ENCODE results near the gene HYDIN.

Gene HYDIN

GRCh38 chr16:70788668-70789594 is 441.6 kb downstream of the HYDIN start:
- peak; percentile 87 for DNase-seq (ENCODE audit: low read depth)
- H3K4me3 ChIP-seq (ENCODE audit: low read depth, low read length) = no peak overlapping the region
- no peak for TF ChIP-seq CTCF (conservative IDR thresholded peaks at IDR 0.05; ENCODE audit: low read depth, low read length)

DNA sequence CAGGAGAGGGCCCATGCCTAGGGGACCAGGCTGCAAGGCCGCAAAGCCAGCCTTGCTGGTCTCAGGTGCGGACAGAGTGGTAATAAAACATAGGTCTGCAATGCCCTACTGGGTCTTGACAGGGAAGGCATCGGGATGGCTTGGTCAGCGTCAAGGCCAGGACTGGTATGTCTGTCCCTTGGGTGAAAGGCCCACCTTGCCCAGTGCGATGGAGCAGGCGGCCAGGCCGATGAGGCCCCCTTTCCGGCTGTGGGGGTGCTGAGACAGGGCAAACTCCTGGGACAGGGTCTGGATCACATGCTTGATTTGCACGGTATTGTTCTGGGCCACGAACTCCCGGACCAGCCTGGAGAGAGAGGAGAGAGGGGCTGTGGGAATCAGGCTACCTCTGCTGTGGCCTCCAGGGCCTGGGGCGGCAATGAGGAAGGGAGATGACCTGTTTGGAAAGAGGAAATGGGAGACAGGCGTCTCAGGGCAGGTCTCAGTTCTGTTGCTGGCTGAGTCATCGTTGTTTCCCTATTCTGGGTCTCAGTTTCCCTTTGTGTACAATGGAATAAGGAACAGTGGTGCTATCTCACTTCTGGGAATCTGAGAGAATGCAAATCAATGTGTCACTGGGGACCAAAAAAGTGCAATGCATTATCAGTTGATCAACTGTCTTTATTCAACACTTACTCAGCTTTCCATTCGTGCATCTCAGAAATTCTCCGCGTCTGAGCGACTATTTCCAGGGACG is 444.3 kb downstream of the HYDIN start:
- no peak for DNase-seq (ENCODE audit: low read depth)
- no peak overlapping the region for H3K4me3 ChIP-seq (ENCODE audit: low read depth, low read length)
- TF ChIP-seq CTCF (conservative IDR thresholded peaks at IDR 0.05; ENCODE audit: low read depth, low read length) = no peak

GRCh38 chr16:70784692-70785555 is 445.6 kb downstream of the HYDIN start:
- DNase-seq (ENCODE audit: low read depth) = no peak
- no peak overlapping the region for H3K4me3 ChIP-seq (ENCODE audit: low read depth, low read length)
- no peak for TF ChIP-seq CTCF (conservative IDR thresholded peaks at IDR 0.05; ENCODE audit: low read depth, low read length)

DNA sequence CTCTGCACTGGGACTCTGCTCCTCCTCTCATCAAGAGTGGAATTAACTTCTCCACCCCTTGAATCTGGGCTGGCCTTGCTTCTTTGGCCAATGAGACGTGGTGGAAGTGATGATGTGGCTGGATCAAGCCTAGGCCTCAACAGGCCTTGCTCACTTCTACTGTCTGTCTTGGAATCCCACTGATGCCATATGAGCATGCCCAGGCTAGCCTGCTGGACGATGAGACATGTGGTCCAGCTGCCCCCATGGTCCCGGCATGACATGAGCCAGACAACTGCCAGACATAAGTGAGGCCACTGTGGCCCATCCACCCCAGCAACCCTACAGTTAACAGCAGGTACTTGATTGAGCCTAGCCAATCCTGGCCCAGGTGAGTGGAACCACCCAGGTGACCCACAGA is 448.3 kb downstream of the HYDIN start:
- no peak overlapping the region for H3K4me3 ChIP-seq (ENCODE audit: low read depth, low read length)
- DNase-seq (ENCODE audit: low read depth) = no peak
- TF ChIP-seq CTCF (conservative IDR thresholded peaks at IDR 0.05; ENCODE audit: low read depth, low read length) = no peak

DNA sequence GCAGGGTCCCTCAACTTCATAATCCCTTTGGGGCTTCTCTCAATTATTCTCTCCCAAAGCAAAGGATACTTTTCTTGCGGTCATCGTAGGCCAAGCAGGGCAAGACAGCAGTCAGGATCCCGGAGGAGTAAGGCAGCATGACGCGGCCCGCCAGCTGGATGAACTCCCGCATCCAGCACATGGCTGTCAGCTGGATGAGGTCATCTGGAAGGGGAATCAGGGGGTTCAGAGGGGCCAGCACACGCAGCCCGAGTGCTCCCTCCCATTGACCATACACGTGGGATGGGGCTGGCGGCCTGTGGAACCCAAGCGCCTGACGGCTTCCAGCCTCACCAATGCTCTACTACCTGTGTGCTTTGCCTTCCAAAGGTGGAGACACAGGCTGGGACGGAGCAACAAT is 448.7 kb downstream of the HYDIN start:
- DNase-seq (ENCODE audit: low read depth) = no peak
- no peak for TF ChIP-seq CTCF (conservative IDR thresholded peaks at IDR 0.05; ENCODE audit: low read depth, low read length)
- H3K4me3 ChIP-seq (ENCODE audit: low read depth, low read length) = no peak overlapping the region

- TF ChIP-seq CTCF (conservative IDR thresholded peaks at IDR 0.05; ENCODE audit: low read depth, low read length) = no peak
- no peak overlapping the region for H3K4me3 ChIP-seq (ENCODE audit: low read depth, low read length)
- DNase-seq (ENCODE audit: low read depth) = no peak
Observed at GRCh38 chr16:70780546-70780945, 450.0 kb downstream of the HYDIN start.

Data from choroid plexus epithelial cell (primary cell).